HG03280 (cell line): Measurements from ENCODE around the gene GLMN.
A peak's percentile ranks its signal among the peaks of the same experiment; 100 is the strongest.

Experiments
- ATAC-seq: cut with Tn5 transposase; IDR thresholded peaks from one replicate; pipeline ENCODE4 v1.9.1; 2021; ENCODE audit warnings: mild to moderate bottlenecking, moderate library complexity; ENCODE audit not compliant: unreplicated experiment

Gene GLMN

GRCh38 chr1:92298573-92299476 is at the start of gene GLMN, which contains the start of gene RPAP2:
Gene GLMN (minus strand): TSS chr1:92298987. CDS start chr1:92297999, 988 bp downstream.
Gene RPAP2 (plus strand): TSS chr1:92299059. CDS start chr1:92299074, 15 bp downstream.
- ATAC-seq, result peak; percentile 98

GRCh38 chr1:92346866-92347640 is 48.3 kb upstream of the GLMN start:
- ATAC-seq, result no peak

GRCh38 chr1:92343061-92343460 is 44.3 kb upstream of the GLMN start:
- no peak for ATAC-seq

- no peak for ATAC-seq
These were observed 43.6 kb upstream of the GLMN start for GRCh38 chr1:92342401-92342800.

GRCh38 chr1:92340154-92340553 is 41.4 kb upstream of the GLMN start:
- ATAC-seq, result no peak

GRCh38 chr1:92333668-92334067 is 34.9 kb upstream of the GLMN start:
- ATAC-seq, result no peak

GRCh38 chr1:92329347-92330129 is 30.8 kb upstream of the GLMN start:
- no peak for ATAC-seq

GRCh38 chr1:92327794-92328193 is 29.0 kb upstream of the GLMN start:
- no peak for ATAC-seq

GRCh38 chr1:92326681-92327080 is 27.9 kb upstream of the GLMN start:
- ATAC-seq, result no peak

GRCh38 chr1:92324784-92325183 is 26.0 kb upstream of the GLMN start:
- no peak for ATAC-seq

- no peak for ATAC-seq
These were observed 25.0 kb upstream of the GLMN start for GRCh38 chr1:92323473-92324453.

GRCh38 chr1:92317836-92318493 is 19.2 kb upstream of the GLMN start:
- no peak for ATAC-seq

- no peak for ATAC-seq
These were observed 17.2 kb upstream of the GLMN start for GRCh38 chr1:92315766-92316599.

GRCh38 chr1:92314024-92314423 is 15.2 kb upstream of the GLMN start:
- no peak for ATAC-seq

- ATAC-seq, result no peak
These were observed 11.4 kb upstream of the GLMN start for GRCh38 chr1:92310185-92310597.

- ATAC-seq, result no peak
These were observed 9.2 kb upstream of the GLMN start for GRCh38 chr1:92307980-92308379.

GRCh38 chr1:92306020-92306419 is 7.2 kb upstream of the GLMN start:
- no peak for ATAC-seq

GRCh38 chr1:92301021-92301420 is 2.2 kb upstream of the GLMN start:
- no peak for ATAC-seq
